Measurements from ENCODE around the gene COX17. TPM values are rescaled to one million over a fixed set of nuclear protein-coding genes. Genes with fewer than 3 reads are reported as not detected.

Gene COX17
- total and polyA plus RNA-seq, 2 of the 13 experiments (the other 11 are each of a cell fraction or from before 2014, with no cell fraction given) = 41.4 to 51.0 TPM

GRCh38 chr3:119642746-119643473 lies 34.3 kb downstream of the COX17 start (continued):
- TF ChIP-seq TOE1 (CRISPR knock-in tag; IDR thresholded peaks at IDR 0.05) (no peak), ZNF766 (CRISPR knock-in tag; IDR thresholded peaks at IDR 0.05; ENCODE audit: borderline replicate concordance) (no peak)

GRCh38 chr3:119641416-119641815 lies 35.8 kb downstream of the COX17 start:
- TF ChIP-seq SIN3B (IDR thresholded peaks at IDR 0.05; ENCODE audit: low read length) (no peak), ZNF331 (CRISPR knock-in tag; IDR thresholded peaks at IDR 0.05) (peak; percentile 97), MTF1 (CRISPR knock-in tag; IDR thresholded peaks at IDR 0.05) (no peak), SETDB1 (CRISPR knock-in tag; IDR thresholded peaks at IDR 0.05; ENCODE audit: borderline replicate concordance) (no peak), THAP9 (CRISPR knock-in tag; IDR thresholded peaks at IDR 0.05; ENCODE audit: borderline replicate concordance) (no peak), ZNF687 (CRISPR knock-in tag; IDR thresholded peaks at IDR 0.05) (no peak)
- FAIRE-seq (no peak), DNase-seq (ENCODE audit: low spot score) (no peak), ATAC-seq (no peak)
- no TSS peak for BruUV-seq (replicated peaks)
- Histone ChIP-seq H4K20me1 (ENCODE audit: insufficient read depth, low read length) (no peaks in the 10 kb centered on the region), H3K27me3 (ENCODE audit: control insufficient read depth in 1 of 2, insufficient read depth in 2 of 2, low read length in 2 of 2) (no peaks in the 10 kb centered on the region), H3K4me1 (ENCODE audit: insufficient read depth, low read length) (peaks cover 14% of the 10 kb centered on the region), H3K79me2 (ENCODE audit: insufficient read depth, low read length) (no peaks in the 10 kb centered on the region), H3K9me3 (ENCODE audit: low read length) (no peaks in the 10 kb centered on the region), H3K27ac (ENCODE audit: extremely low read length, insufficient read depth, low read length) (no peak overlapping the region), H3K4me3 (replicated peaks in 1 of 3; ENCODE audit: insufficient read depth in 1 of 3, low read depth in 2 of 3, low read length in 3 of 3) (no peak overlapping the region), H3K9ac (ENCODE audit: insufficient read depth, low read depth, low read length) (no peak overlapping the region), H3K36me3 (replicated peaks in 1 of 2; ENCODE audit: control insufficient read depth in 1 of 2, insufficient read depth in 2 of 2, low read length in 2 of 2) (no peaks in the 10 kb centered on the region), H2AFZ (ENCODE audit: low read length) (no peak overlapping the region), H3K4me2 (ENCODE audit: low read depth, low read length) (no peak overlapping the region)
- WGBS (ENCODE audit: low lambda C conversion rate) = 97% methylated on average over 2 of the region's 2 CpGs
- POLR2A ChIA-PET = no interaction called here
- in situ Hi-C loops (cut with HindIII; ENCODE audit: extremely low pct_ligation_motif_present, low pct_unique_long_range_greater_than_20kb) (no loop called here), intact Hi-C loops (cut with micrococcal nuclease; ENCODE audit: unreplicated experiment) (no loop called here)
- CTCF ChIA-PET (ENCODE audit: low intra/inter-chr PET ratio, low total read pairs) = no interaction called here
